Mesenteric fat pad (tissue), 1 donor: ENCODE data around the gene IL5. TPM values are rescaled to one million over a fixed set of nuclear protein-coding genes. Genes with fewer than 3 reads are reported as not detected.
"Not testable (repeated sequence)": the region's sequence is repeated elsewhere in the genome, so short reads cannot be mapped to it uniquely, and the experiment has no call there.

Experiments
- DNase-seq: peaks from one replicate; pipeline ENCODE4 v3.0.0-alpha.2; 2020; ENCODE audit warnings: low spot score
- total RNA-seq: library from RNA; stranded (reverse); fragmentation: NEBNext Ultra II Directional; extraction: Animal tissue kit (Norgen Biotek cat#: 25700); gene quantifications from one replicate; pipeline ENCODE4 v1.2.1, GENCODE V29; 2021
- donor health status: DM: yes; HTN: yes; CAD: no.

The IL5 gene
- total RNA-seq, 1 donor from 2014 or later: not detected

DNA sequence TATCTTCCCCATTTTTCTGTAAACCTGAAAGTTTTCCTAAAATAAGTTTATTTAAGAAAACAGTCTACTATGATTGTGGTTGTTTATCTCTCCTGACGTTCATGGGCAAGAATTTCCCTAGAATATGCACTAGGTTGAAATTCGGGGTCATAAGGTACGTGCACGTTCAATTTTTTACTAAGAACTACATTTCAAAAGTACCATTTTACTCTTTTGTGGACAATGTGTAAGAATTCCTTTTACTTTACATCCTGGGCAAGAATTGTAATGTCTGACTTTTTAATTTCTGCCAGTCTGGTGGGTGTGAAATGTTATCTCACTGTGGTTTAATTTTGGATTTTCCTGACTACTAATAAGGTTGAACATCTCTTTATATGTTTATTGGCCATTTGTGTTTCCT lies 12.4 kb downstream of the IL5 start:
- no peak for DNase-seq

GRCh38 chr5:132528866-132529634 lies 14.3 kb downstream of the IL5 start:
- no peak for DNase-seq

DNA sequence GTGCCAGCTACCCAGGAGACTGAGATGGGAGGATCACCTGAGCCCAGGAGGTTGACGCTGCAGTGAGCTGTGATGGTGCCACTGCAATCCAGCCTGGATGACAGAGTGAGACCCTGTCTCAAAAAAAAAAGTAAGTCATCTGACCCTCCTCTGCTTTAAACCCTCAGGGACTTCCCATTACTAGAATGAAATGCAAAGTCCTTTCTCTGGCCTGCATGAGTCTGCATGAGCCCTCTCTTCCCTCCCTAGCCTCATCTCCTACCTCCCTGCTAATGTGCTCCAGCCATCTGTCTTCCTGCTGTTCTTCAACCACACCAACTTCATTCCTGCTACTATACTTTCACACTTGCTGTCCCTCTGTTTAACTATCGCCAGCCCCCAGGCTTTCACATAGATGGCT lies 15.3 kb downstream of the IL5 start:
- DNase-seq: no peak

- DNase-seq: no peak
Observed at GRCh38 chr5:132526974-132527564, 16.3 kb downstream of the IL5 start.

DNA sequence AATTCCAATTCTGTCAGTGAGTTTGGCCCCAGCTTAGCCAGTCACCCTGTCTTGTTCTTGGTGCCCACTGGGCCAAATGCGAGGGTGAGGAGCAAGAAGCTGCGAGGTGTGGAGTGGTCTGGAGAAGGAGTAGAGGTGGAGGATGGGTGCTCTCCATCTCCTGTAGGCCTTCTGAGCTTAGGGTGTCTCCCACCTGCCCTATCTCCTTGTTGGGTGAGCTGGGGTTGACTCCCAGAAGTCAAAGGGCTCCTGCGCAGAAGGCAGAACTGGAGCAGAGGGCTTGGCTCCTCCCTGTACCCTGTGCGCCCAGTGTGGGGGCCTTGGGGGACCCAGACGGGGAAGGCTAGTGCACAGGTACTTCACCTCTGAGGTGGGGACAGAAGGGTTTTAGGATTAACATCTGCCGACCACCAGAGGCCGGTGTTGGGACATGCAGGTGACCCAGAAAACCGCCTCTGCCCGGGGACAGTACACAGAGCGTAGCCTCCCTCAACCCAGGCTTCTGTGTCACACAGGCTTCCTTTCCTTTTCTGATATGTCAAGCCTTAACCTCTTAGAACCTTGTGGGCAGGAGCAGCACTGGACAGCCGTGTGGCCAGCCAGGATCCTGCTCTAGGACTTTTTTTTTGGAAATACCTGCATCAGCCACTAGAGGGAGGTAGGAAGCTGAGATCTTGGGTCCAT lies 16.9 kb downstream of the IL5 start:
- DNase-seq: no peak

DNA sequence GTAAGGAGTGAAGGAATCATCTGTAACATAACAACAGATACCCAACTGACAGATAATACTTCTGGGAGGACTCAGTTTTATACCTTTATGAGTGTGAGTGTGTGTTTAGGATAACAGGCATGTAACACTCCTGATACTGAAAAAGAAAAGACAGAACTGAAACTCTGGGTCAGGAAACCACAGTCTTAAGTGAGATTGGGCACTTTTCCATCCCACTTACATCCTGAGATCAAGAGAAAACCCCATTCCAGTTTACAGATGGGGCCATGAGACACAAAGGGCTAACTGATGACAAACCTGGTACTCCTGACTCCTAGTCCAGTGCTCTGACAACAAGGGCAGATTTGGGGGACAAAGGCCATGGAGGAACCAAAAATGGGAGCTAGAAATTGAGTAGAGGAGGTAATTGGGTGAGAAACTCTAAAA lies 18.0 kb downstream of the IL5 start:
- no peak for DNase-seq

DNA sequence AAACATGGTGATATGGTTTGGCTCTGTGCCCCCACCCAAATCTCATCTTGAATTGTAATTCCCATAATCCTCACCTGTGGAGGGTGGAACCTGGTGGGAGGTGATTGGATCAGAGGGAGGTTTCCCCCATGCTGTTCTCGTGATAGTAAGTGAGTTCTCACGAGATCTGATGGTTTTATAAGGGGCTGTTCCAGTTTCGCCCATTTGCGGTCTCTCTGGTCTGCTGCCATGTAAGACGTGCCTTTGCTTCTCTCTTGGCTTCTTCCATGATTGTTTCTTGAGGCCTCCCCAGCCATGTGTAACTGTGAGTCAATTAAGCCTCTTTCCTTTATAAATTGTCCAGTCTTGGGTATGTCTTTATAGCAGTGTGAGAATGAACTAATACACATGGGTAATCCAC lies 18.4 kb downstream of the IL5 start:
- not testable (repeated sequence) for DNase-seq

- not testable (repeated sequence) for DNase-seq
Observed at GRCh38 chr5:132522067-132522466, 21.3 kb downstream of the IL5 start.

DNA sequence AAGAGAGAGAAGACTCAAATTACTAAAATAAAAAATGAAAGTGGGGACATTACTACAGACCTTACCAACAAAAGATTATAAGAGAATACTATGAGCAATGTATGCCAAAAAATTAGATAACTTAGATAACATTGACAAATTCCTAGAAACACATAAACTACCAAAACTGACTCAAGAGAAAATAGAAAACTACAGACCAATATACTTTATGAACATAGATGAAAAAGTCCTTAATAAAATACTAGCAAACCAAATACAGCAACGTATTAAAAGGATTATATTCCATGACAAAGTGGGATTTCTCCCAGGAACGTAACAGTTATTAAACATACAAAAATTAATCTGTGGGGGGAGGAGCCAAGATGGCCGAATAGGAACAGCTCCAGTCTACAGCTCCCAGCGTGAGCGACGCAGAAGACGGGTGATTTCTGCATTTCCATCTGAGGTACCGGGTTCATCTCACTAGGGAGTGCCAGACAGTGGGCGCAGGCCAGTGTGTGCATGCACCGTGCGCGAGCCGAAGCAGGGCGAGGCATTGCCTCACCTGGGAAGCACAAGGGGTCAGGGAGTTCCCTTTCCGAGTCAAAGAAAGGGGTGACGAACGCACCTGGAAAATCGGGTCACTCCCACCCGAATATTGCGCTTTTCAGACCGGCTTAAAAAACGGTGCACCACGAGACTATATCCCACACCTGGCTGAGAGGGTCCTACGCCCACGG lies 29.5 kb downstream of the IL5 start:
- DNase-seq: not testable (repeated sequence)

- DNase-seq: no peak
Observed at GRCh38 chr5:132510076-132510475, 33.2 kb downstream of the IL5 start.

GRCh38 chr5:132506094-132506692 lies 37.1 kb downstream of the IL5 start:
- DNase-seq: no peak

GRCh38 chr5:132505641-132506040 lies 37.7 kb downstream of the IL5 start:
- no peak for DNase-seq

DNA sequence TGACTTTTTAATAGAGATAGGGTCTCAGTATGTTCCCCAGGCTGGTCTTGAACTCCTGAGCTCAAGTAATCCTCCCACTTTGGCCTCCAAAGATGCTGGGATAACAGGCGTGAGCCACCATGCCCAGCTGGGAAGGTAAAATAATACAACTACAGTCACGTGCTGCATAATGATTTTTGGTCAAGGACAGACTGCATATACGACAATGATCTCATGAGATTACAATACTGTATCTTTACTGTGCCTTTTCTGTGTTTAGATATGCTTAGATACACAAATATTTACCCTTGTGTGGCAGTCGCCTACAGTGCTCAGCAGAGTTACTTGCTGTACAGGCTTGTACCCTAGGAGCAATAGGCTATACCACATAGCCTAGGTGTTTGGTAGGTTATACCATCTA lies 38.6 kb downstream of the IL5 start:
- no peak for DNase-seq

- DNase-seq: no peak
Observed at GRCh38 chr5:132503244-132503643, 40.1 kb downstream of the IL5 start.

- DNase-seq: peak; percentile 86
Observed at GRCh38 chr5:132501961-132502931, 41.1 kb downstream of the IL5 start.

- DNase-seq: no peak
Observed at GRCh38 chr5:132501629-132501956, 41.7 kb downstream of the IL5 start.

- peak; percentile 91 for DNase-seq
Observed at GRCh38 chr5:132500931-132501628, 42.2 kb downstream of the IL5 start.

DNA sequence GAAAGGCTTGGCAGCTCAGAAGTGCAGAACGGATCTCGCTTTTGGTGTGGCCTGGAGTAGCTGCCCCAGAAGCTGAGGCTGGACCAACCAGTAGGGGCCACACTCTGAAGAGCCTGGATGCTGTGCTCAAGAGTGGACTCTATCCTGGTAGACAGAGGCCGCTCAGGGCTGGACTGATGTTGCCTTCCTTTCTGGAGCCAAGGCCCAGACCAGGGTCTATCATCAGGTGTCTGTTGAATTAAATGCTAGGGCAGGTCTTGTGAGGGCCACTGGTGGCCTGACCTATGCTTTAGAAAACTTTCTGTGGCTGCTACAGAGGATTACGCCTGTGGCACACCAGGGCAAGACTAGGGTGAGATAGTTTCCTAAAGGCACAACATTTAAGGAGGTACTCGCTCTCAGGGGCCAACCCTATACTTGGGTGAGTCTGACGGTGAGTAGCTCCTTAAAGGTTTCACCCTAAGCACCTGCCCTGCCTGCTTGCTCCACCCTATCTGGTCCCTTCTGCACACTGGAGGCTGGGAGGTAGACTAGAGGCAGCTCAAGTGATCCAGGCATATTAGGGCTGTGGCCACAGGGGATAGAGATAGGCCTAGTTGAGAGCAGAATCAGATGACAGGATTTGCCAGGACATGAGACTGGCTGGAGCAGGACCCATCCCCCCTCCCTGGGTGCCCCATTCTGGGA lies 42.9 kb downstream of the IL5 start:
- DNase-seq: no peak
